HPDE6-E6E7 (cell line): ENCODE data around the gene ZNF668.

Experiments used
- DNase-seq: peaks from one replicate; pipeline ENCODE4 v3.0.0; 2011; ENCODE audit warnings: missing footprints; ENCODE audit errors: extremely low spot score

Gene ZNF668

DNA sequence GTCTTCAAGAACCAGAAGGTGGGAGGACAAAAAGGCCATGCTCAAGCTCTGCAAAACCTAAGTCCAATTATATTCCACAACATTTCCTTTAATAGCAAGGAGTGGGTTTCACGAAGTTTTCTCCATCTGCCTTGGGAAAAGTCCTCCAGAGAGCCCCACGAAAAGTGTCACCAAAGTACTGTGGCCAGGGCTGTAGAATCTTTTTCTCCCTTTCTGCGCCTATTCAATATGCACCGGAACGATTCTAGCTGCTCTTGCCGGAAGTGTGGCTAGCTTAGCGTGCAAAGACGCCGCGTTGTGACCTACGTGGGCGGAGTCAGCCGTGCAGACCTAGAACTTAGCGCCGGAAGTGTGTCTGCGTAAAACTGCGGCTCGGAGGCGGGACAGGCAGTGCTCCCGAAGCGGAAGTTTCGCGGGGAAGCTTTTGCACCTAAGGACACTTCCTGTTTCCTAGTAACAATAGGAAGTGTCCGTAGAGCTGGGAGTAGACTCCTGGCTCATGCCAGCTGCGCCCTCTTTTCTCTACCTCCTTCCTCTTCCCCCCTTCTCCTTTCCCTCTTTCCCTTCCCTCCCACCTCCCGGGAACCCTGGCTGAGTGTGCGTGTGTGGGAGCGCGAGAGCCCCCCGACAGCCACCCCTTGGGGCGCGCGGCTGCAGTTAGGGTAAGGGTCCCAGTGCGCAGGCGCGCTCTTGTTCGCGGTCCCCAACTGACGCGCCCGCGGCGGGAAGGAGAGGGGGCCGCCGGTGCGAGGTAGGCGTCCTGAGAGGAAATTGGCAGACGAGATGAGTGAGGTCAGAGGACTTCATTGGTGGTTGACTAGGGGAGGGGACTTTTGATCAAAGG is at the start of gene ZNF668, which contains the start of gene ZNF646:
Gene ZNF668 (minus strand): TSS at position 271 of the 844 bp plus-strand sequence. CDS start 9,781 bp downstream, outside the sequence.
Gene ZNF646 (plus strand): TSS at position 453 of the 844 bp plus-strand sequence. CDS start 1,903 bp downstream, outside the sequence.
- DNase-seq: peak; percentile 98

DNA sequence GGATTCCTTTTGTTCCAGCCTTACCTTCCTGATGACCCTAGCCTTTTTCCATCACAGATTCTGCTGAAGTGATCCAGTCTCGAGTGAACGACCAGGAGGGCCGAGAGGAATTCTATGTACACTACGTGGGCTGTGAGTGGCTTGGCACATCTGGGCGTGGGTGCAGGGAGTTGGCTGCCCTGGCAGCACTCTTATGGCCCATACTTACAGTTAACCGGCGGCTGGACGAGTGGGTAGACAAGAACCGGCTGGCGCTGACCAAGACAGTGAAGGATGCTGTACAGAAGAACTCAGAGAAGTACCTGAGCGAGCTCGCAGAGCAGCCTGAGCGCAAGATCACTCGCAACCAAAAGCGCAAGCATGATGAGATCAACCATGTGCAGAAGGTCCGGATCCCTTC is 46.1 kb upstream of the ZNF668 start:
- no peak for DNase-seq

- DNase-seq: peak; percentile 78
These were observed 44.4 kb upstream of the ZNF668 start for GRCh38 chr16:31118223-31119155.

DNA sequence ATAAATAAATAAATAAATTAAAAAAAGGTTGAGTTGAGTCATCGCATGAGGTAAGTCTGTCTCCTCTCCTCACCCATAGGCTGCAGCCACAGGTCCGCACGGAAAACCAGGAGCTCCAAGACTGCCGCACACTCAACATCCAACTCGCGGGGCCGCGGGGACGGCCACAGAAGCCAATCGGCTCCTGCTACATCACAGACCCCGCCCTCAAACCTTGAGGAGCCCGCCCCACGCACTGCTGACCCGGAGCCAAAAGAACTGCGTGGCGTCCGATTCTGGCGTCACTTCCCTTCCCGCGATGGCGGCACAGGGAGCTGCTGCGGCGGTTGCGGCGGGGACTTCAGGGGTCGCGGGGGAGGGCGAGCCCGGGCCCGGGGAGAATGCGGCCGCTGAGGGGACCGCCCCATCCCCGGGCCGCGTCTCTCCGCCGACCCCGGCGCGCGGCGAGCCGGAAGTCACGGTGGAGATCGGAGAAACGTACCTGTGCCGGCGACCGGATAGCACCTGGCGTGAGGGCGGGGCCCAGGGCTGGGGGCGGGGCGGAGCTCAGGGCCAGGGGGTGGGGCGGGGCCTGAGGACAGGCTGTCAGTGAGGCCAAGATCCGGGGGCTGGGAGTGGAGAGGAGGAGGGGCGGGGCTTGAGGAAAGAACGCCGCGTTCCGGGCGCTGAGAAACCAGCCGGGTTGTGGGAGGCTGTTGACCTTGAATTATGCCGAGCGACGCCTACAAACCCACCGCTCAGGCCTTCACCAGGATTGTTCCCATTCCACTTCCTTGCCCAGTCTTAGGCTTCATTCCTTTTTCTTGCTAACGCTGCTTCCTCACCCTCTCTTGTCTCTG is 43.6 kb upstream of the ZNF668 start, which contains the start of gene KAT8:
Gene KAT8 (plus strand): TSS at position 281 of the 839 bp plus-strand sequence. CDS start 18 bp downstream, at position 299.
- DNase-seq: peak; percentile 91

GRCh38 chr16:31114468-31114867 is 40.4 kb upstream of the ZNF668 start:
- no peak for DNase-seq

GRCh38 chr16:31113121-31114120 is 39.4 kb upstream of the ZNF668 start:
- DNase-seq: no peak

- no peak for DNase-seq
These were observed 38.7 kb upstream of the ZNF668 start for GRCh38 chr16:31112711-31113110.

- no peak for DNase-seq
These were observed 37.9 kb upstream of the ZNF668 start for GRCh38 chr16:31111881-31112466.

DNA sequence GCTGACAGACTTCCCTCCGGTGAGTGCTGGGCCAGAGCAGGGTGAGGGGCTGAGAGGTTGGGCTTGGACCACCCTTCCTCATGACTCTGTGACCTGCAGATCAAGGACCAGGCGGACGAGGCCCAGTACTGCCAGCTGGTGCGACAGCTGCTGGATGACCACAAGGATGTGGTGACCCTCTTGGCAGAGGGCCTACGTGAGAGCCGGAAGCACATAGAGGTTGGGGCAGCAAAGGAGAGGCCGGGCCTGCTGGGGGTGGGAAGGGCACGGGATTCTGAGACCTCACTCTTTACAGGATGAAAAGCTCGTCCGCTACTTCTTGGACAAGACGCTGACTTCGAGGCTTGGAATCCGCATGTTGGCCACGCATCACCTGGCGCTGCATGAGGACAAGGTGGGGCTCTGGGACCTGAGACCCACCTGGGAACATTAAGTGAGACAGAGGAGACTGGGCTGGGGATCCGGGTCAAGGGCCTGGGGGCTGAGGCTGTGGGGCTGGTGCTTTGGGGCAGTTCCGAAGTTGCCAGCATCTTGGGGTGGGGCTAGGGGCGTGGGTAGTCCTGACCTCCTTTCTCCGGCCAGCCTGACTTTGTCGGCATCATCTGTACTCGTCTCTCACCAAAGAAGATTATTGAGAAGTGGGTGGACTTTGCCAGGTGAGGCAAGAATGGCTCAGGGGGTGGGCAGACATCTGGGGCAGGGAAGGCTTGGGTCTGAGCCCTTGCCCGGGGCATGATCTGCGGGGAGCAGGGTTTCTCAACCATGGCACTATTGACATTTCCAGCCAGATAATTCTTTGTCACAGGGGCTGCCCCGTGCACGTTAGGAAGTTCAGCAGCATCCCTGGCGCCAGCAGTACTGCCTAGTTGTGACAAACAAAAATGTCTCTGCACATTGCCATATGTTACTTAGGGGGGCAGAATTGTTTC is 36.3 kb upstream of the ZNF668 start:
- DNase-seq: no peak

DNA sequence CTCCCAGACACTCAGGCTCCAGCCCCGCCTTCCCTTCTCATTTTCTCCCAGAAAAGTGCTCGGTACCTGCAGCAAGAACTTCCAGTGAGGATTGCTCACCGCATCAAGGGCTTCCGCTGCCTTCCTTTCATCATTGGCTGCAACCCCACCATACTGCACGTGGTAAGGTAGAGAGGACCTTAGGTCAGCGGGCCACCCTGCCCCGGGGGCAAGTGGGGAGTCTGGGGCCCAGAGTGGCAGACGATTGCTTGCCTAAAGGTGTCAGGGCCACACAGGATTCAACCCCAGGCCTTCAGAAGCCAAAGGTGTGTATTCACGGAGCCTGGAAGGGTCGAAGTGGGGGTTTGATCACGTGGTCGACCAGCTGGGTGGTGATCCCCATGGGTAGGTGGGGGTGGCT is 35.6 kb upstream of the ZNF668 start:
- no peak for DNase-seq

GRCh38 chr16:31108794-31109558 is 34.9 kb upstream of the ZNF668 start:
- DNase-seq: no peak

- DNase-seq: peak; percentile 65
These were observed 34.2 kb upstream of the ZNF668 start, which contains the start of gene BCKDK for GRCh38 chr16:31108035-31108793. Gene BCKDK (plus strand): TSS chr16:31108386. CDS start chr16:31109224, 838 bp downstream.

GRCh38 chr16:31107465-31107867 is 33.4 kb upstream of the ZNF668 start:
- DNase-seq: no peak

- no peak for DNase-seq
These were observed 32.7 kb upstream of the ZNF668 start for GRCh38 chr16:31106509-31107464.

- no peak for DNase-seq
These were observed 31.7 kb upstream of the ZNF668 start for GRCh38 chr16:31105677-31106213.
